CD14-positive monocyte (primary cell): ENCODE results near the gene EML3. TPM values are rescaled to one million over a fixed set of nuclear protein-coding genes. Genes with fewer than 3 reads are reported as not detected.

Experiments
- DNase-seq, 3 donors: peaks; one replicate each; pipeline ENCODE4 v3.0.0-alpha.2; 2011 to 2022
- H2AFZ ChIP-seq: 2 replicates; pipeline ENCODE4 v1.6.0; 2012; ENCODE audit warnings: mild to moderate bottlenecking, low read depth, low read length, inconsistent platforms; ENCODE audit not compliant: insufficient read depth, poor library complexity, severe bottlenecking
- H3K27ac ChIP-seq, 2 donors: 1 replicate in 1 of 2; 2 replicates in 1 of 2; pipeline ENCODE4 v1.5.1; 2012 to 2013; ENCODE audit warnings: low read length in 2 of 2, control low read depth in 1 of 2, inconsistent platforms in 1 of 2, low read depth in 1 of 2, mild to moderate bottlenecking in 1 of 2
- H3K27me3 ChIP-seq, 2 donors: one replicate each; pipeline versions ENCODE4 v1.6.0 to v1.6.1; 2011 to 2013; ENCODE audit warnings: low read length in 2 of 2; ENCODE audit not compliant: control insufficient read depth in 2 of 2, insufficient read depth in 2 of 2
- H3K36me3 ChIP-seq, 2 donors: replicated peaks in 1 of 2; 1 replicate in 1 of 2; 2 replicates in 1 of 2; pipeline versions ENCODE4 v1.5.1 to v1.6.1; 2012 to 2013; ENCODE audit warnings: low read length in 2 of 2, control low read depth in 1 of 2, inconsistent platforms in 1 of 2, mild to moderate bottlenecking in 1 of 2; ENCODE audit not compliant: insufficient read depth in 2 of 2, control insufficient read depth in 1 of 2
- H3K4me1 ChIP-seq, 2 donors: 1 replicate in 1 of 2; 2 replicates in 1 of 2; pipeline versions ENCODE4 v1.5.1 to v1.6.1; 2012 to 2013; ENCODE audit warnings: low read length in 2 of 2, control low read depth in 1 of 2, inconsistent platforms in 1 of 2, mild to moderate bottlenecking in 1 of 2, moderate library complexity in 1 of 2; ENCODE audit not compliant: insufficient read depth in 2 of 2, control insufficient read depth in 1 of 2
- H3K4me2 ChIP-seq: replicated peaks from 2 replicates; pipeline ENCODE3; 2012; ENCODE audit warnings: low read length, moderate library complexity, mild to moderate bottlenecking; ENCODE audit not compliant: poor library complexity, severe bottlenecking; ENCODE audit errors: extremely low read depth
- H3K4me3 ChIP-seq, 3 experiments: fragments of 200-600 bp in 1 of 3; sonication (generic) in 1 of 3; replicated peaks in 1 of 3; 1 replicate in 2 of 3; 2 replicates in 1 of 3; pipeline ENCODE4 v1.5.1; 2011 to 2013; ENCODE audit warnings: low read length in 3 of 3, mild to moderate bottlenecking in 3 of 3, control low read depth in 2 of 3, low read depth in 2 of 3, inconsistent platforms in 1 of 3, moderate library complexity in 1 of 3
- H3K79me2 ChIP-seq: 2 replicates; pipeline ENCODE4 v1.6.0; 2012; ENCODE audit warnings: mild to moderate bottlenecking, control low read depth, inconsistent platforms, low read length, moderate library complexity; ENCODE audit not compliant: insufficient read depth
- H3K9ac ChIP-seq: 2 replicates; pipeline ENCODE4 v1.6.0; 2017; ENCODE audit warnings: low read length, mild to moderate bottlenecking; ENCODE audit not compliant: insufficient read depth, poor library complexity, severe bottlenecking
- H3K9me3 ChIP-seq, 2 donors: replicated peaks in 1 of 2; 1 replicate in 1 of 2; 2 replicates in 1 of 2; pipeline versions ENCODE4 v1.5.1 to v1.6.1; 2012 to 2013; ENCODE audit warnings: low read length in 2 of 2, control low read depth in 1 of 2; ENCODE audit not compliant: control insufficient read depth in 1 of 2, insufficient read depth in 1 of 2
- H4K20me1 ChIP-seq: 2 replicates; pipeline ENCODE4 v1.6.0; 2012; ENCODE audit warnings: mild to moderate bottlenecking, low read length, control low read depth, moderate library complexity; ENCODE audit not compliant: insufficient read depth
- H3K27ac Mint-ChIP-seq, 7 donors: one replicate each; pipeline ENCODE4 v1.8.0; 2020; ENCODE audit warnings: mild to moderate bottlenecking in 7 of 7, mixed read lengths in 7 of 7, moderate library complexity in 6 of 7, inconsistent platforms in 2 of 7
- H3K27me3 Mint-ChIP-seq, 3 donors: one replicate each; pipeline ENCODE4 v1.8.0; 2021 to 2022; ENCODE audit warnings: low read depth in 3 of 3, mild to moderate bottlenecking in 3 of 3, mixed read lengths in 3 of 3, moderate library complexity in 3 of 3, inconsistent platforms in 1 of 3
- H3K36me3 Mint-ChIP-seq, 2 donors: one replicate each; pipeline ENCODE4 v1.8.0; 2020; ENCODE audit warnings: mixed read lengths in 2 of 2, inconsistent platforms in 1 of 2, mild to moderate bottlenecking in 1 of 2
- H3K4me1 Mint-ChIP-seq: one replicate; pipeline ENCODE4 v1.8.0; 2020; ENCODE audit warnings: mild to moderate bottlenecking, mixed read lengths
- H3K4me3 Mint-ChIP-seq, 2 donors: one replicate each; pipeline ENCODE4 v1.8.0; 2020; ENCODE audit warnings: mild to moderate bottlenecking in 2 of 2, mixed read lengths in 2 of 2, moderate library complexity in 1 of 2
- H3K9me3 Mint-ChIP-seq, 7 donors: one replicate each; pipeline ENCODE4 v1.8.0; 2020 to 2022; ENCODE audit warnings: mixed read lengths in 7 of 7, mild to moderate bottlenecking in 6 of 7, moderate library complexity in 6 of 7, inconsistent platforms in 2 of 7
- CTCF ChIP-seq: fragments of 200-600 bp; IDR thresholded peaks from one replicate; pipeline ENCODE4 v1.8.0; 2022; ENCODE audit warnings: antibody characterized with exemption, mild to moderate bottlenecking
- WGBS: methylation state at CpG from one replicate; pipeline ENCODE4 v1.1.5; 2013; ENCODE audit warnings: missing lambda C conversion rate; ENCODE audit not compliant: insufficient coverage; 5-methylcytosine and 5-hydroxymethylcytosine counted together
- intact Hi-C, 2 donors: fragments of 100-400 bp; cut with micrococcal nuclease; formaldehyde crosslinking; loops; one replicate each; pipeline versions ENCODE4 v1.15.0 to v1.15.1; 2023
- polyA plus RNA-seq, 3 donors: library from polyadenylated mRNA; depleted of rRNA in 1 of 3; unstranded in 2 of 3; stranded (reverse) in 1 of 3; fragments of 300-500 nt in 2 of 3; fragments of >200 nt in 1 of 3; fragmentation: Illumina TruSeq in 2 of 3; gene quantifications; 1 replicate in 2 of 3; 2 replicates in 1 of 3; pipeline ENCODE4 v1.2.3, GENCODE V29; 2012 to 2021

Gene EML3
- polyA plus RNA-seq, 3 donors = 7.2 to 131 (median 10.6) TPM

- peak overlapping the region; percentile 48 to 99 (median 87) for H3K27ac Mint-ChIP-seq
- H3K4me3 Mint-ChIP-seq = peak overlapping the region; percentile 24 to 51
- H3K4me2 ChIP-seq = no peak overlapping the region
- no peaks in the 10 kb centered on the region for H3K27me3 ChIP-seq
- 67% methylated on average over 7 of the region's 13 CpGs for whole genome bisulfite sequencing
- no peak overlapping the region for H2AFZ ChIP-seq
- peaks cover 32 to 53% of the 10 kb centered on the region in 2 donors for H3K4me1 ChIP-seq
- H3K4me1 Mint-ChIP-seq = peaks cover 48% of the 10 kb centered on the region
- intact Hi-C loops = loop anchor here (5.0 to 10.0 kb wide), 4 partner anchors 59 to 271 kb away; partner anchors contain the start of genes BSCL2 (in 2 of the 2), GNG3 (in 2 of the 2), INTS5 (in 1 of the 2) and TMEM179B (in 1 of the 2)
- peaks cover 51 to 58% of the 10 kb centered on the region in 2 donors for H3K36me3 ChIP-seq
- no peak overlapping the region for H3K9ac ChIP-seq
- TF ChIP-seq CTCF = peak; percentile 77
- peaks cover 44% of the 10 kb centered on the region for H4K20me1 ChIP-seq
- H3K9me3 Mint-ChIP-seq = peaks cover 0 to 2% (median 0%) of the 10 kb centered on the region in 7 donors
- H3K27me3 Mint-ChIP-seq = peaks cover 0 to 2% (median 0%) of the 10 kb centered on the region in 3 donors
- peaks cover 36% of the 10 kb centered on the region for H3K79me2 ChIP-seq
- H3K4me3 ChIP-seq = peak overlapping the region in 1 of 3 experiments; percentile 98
- no peaks in the 10 kb centered on the region for H3K9me3 ChIP-seq
- H3K27ac ChIP-seq = peak overlapping the region in 1 of 2 donors; percentile 37
- H3K36me3 Mint-ChIP-seq = peaks cover 56 to 64% of the 10 kb centered on the region in 2 donors
- DNase-seq = peak; percentile 84 to 88 (median 85)
These were observed 19.0 kb downstream of the EML3 start for GRCh38 chr11:62593434-62594044.

- Histone ChIP-seq H4K20me1 (peaks cover 39% of the 10 kb centered on the region), H2AFZ (no peak overlapping the region), H3K9me3 (no peaks in the 10 kb centered on the region), H3K9ac (no peak overlapping the region), H3K4me2 (peak overlapping the region; percentile 90), H3K27ac (peak overlapping the region; percentile 91 to 96), H3K27me3 (no peaks in the 10 kb centered on the region), H3K4me1 (peaks cover 31 to 50% of the 10 kb centered on the region in 2 donors), H3K4me3 (peak overlapping the region in 1 of 3 experiments; percentile 98), H3K36me3 (peaks cover 49 to 56% of the 10 kb centered on the region in 2 donors), H3K79me2 (peaks cover 31% of the 10 kb centered on the region)
- TF ChIP-seq CTCF = no peak
- intact Hi-C loops = loop anchor here (5.0 to 10.0 kb wide), 4 partner anchors 59 to 272 kb away; partner anchors contain the start of genes BSCL2 (in 2 of the 2), GNG3 (in 2 of the 2), INTS5 (in 1 of the 2) and TMEM179B (in 1 of the 2)
- 81% methylated on average over 4 of the region's 8 CpGs for WGBS
- Mint-ChIP-seq H3K27ac (peak overlapping the region in 6 of 7 donors; percentile 95 to 99 (median 98)), H3K4me1 (peaks cover 43% of the 10 kb centered on the region), H3K36me3 (peaks cover 54 to 64% of the 10 kb centered on the region in 2 donors), H3K4me3 (no peak overlapping the region), H3K27me3 (peaks cover 0 to 2% (median 0%) of the 10 kb centered on the region in 3 donors), H3K9me3 (peaks cover 0 to 2% (median 0%) of the 10 kb centered on the region in 7 donors)
- no peak for DNase-seq
These were observed 19.6 kb downstream of the EML3 start for GRCh38 chr11:62592989-62593421.
